Glomerular visceral epithelial cell (primary cell): Measurements from ENCODE around the gene PIK3R6.

Experiments
- DNase-seq: peaks from one replicate; pipeline ENCODE4 v3.0.0-alpha.2; 2016; ENCODE audit errors: extremely low spot score

The PIK3R6 gene

DNA sequence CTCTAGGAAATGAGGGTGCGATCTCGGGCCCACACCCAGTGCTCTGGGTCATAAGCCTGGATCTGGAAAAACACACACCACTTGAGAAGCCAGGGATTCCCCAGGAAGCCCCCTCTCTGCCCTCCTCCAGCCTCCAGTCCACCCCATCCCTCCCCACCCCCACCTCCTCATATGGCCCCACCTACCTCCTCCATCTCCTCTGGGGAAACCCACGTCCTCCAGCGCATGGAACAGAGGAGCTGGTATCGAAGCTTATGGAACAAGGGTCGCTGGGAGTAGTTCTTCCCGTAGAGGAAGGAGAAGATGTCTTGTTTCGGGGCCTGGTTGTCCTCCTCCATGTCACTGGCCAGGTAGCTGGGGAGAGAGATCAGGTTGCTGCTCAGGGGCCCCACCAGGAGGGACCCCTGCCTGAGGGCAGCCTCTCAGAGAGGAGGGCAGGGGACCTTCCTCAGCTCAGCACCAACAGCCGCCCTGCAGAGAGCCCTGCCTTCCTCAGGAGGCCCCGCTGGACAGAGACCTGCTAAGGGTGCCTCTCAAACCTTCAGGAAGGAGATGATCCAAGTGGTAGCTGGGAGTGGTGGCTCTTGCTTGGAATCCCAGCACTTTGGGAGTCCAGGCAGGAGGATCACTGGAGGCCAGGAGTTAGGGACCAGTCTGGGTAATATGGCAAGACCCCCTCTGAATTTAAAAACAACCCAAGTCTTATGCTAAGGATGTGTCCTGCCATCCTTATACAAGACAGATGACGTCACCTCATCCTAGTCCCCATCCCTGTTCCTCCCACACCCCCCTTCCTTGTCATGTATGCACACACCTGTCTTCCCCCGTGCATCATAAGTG lies 114.1 kb downstream of the PIK3R6 start:
- DNase-seq = no peak
